B cell (primary cell): ENCODE results near the gene SDK1. TPM values are rescaled to one million over a fixed set of nuclear protein-coding genes. Genes with fewer than 3 reads are reported as not detected.

Experiments
- ATAC-seq: fragments of 200-7000 bp; cut with Tn5 transposase; one replicate; pipeline ENCODE4 v1.10.0; 2021; ENCODE audit warnings: low read depth, mild to moderate bottlenecking, moderate number of reproducible peaks, moderate library complexity
- CTCF ChIA-PET: fragments of 350-600 bp; sonication (Branson Sonifier 250); formaldehyde crosslinking; loops from one replicate; lab custom pipeline; 2021; ENCODE audit warnings: antibody characterized with exemption, inconsistent platforms; lab: Charles Lee
- POLR2A ChIA-PET: fragments of 350-600 bp; sonication (Branson Sonifier 250); formaldehyde crosslinking; loops from one replicate; lab custom pipeline; 2021; ENCODE audit warnings: antibody characterized with exemption; lab: Charles Lee
- DNase-seq: peaks from one replicate; pipeline ENCODE4 v3.0.0; 2013
- H2AFZ ChIP-seq: 2 replicates; pipeline ENCODE4 v1.6.1; 2012; ENCODE audit warnings: mild to moderate bottlenecking, low read depth, low read length; ENCODE audit not compliant: insufficient read depth, poor library complexity, severe bottlenecking
- H3K27ac ChIP-seq, 2 donors: 1 replicate in 1 of 2; 2 replicates in 1 of 2; pipeline ENCODE4 v1.5.1; 2012 to 2013; ENCODE audit warnings: low read length in 2 of 2, mild to moderate bottlenecking in 2 of 2, moderate library complexity in 1 of 2
- H3K27me3 ChIP-seq, 4 experiments: fragments of 200-600 bp in 1 of 4; sonication (generic) in 1 of 4; replicated peaks in 1 of 4; 1 replicate in 2 of 4; 2 replicates in 2 of 4; pipeline versions ENCODE4 v1.6.1 to v1.7.0; 2013 to 2016; ENCODE audit warnings: low read length in 3 of 4, mild to moderate bottlenecking in 2 of 4, mixed read lengths in 1 of 4, moderate library complexity in 1 of 4; ENCODE audit not compliant: insufficient read depth in 4 of 4, control insufficient read depth in 3 of 4; ENCODE audit errors: control extremely low read depth in 1 of 4
- H3K36me3 ChIP-seq, 2 experiments: replicated peaks in 1 of 2; 1 replicate in 1 of 2; 2 replicates in 1 of 2; pipeline versions ENCODE4 v1.6.1 to v1.7.1; 2013; ENCODE audit warnings: low read length in 1 of 2; ENCODE audit not compliant: insufficient read depth in 2 of 2, control insufficient read depth in 1 of 2; ENCODE audit errors: control extremely low read depth in 1 of 2, extremely low read depth in 1 of 2
- H3K4me1 ChIP-seq, 2 donors: fragments of 200-600 bp in 1 of 2; sonication (generic) in 1 of 2; 1 replicate in 1 of 2; 2 replicates in 1 of 2; pipeline versions ENCODE4 v1.5.1 to v1.6.1; 2013 to 2017; ENCODE audit warnings: low read length in 2 of 2; ENCODE audit not compliant: control insufficient read depth in 2 of 2, insufficient read depth in 2 of 2
- H3K4me2 ChIP-seq: replicated peaks from 2 replicates; pipeline ENCODE3; 2012; ENCODE audit warnings: mild to moderate bottlenecking, low read depth, low read length; ENCODE audit not compliant: poor library complexity, severe bottlenecking
- H3K4me3 ChIP-seq, 5 experiments: fragments of 200-600 bp in 1 of 5; sonication (generic) in 1 of 5; 1 replicate in 3 of 5; 2 replicates in 2 of 5; pipeline versions ENCODE4 v1.5.1 to v1.7.0; 2011 to 2016; ENCODE audit warnings: low read length in 4 of 5, mild to moderate bottlenecking in 4 of 5, low read depth in 2 of 5, control low read depth in 1 of 5, moderate library complexity in 1 of 5; ENCODE audit not compliant: insufficient read depth in 1 of 5; ENCODE audit errors: control extremely low read depth in 1 of 5, extremely low read depth in 1 of 5
- H3K79me2 ChIP-seq: fragments of 200-600 bp; sonication (generic); one replicate; pipeline ENCODE4 v1.6.0; 2016; ENCODE audit warnings: low read length; ENCODE audit not compliant: control insufficient read depth, insufficient read depth
- H3K9ac ChIP-seq: fragments of 200-600 bp; sonication (generic); 2 replicates; pipeline ENCODE4 v1.6.1; 2017; ENCODE audit warnings: mild to moderate bottlenecking, low read length, moderate library complexity
- H3K9me3 ChIP-seq, 3 donors: one replicate each; pipeline versions ENCODE4 v1.6.1 to v1.7.1; 2013; ENCODE audit warnings: low read length in 2 of 3; ENCODE audit not compliant: control insufficient read depth in 2 of 3, insufficient read depth in 1 of 3; ENCODE audit errors: control extremely low read depth in 1 of 3
- H4K20me1 ChIP-seq: 2 replicates; pipeline ENCODE4 v1.6.0; 2012; ENCODE audit warnings: mild to moderate bottlenecking, low read length; ENCODE audit not compliant: insufficient read depth, control insufficient read depth, poor library complexity, severe bottlenecking
- H3K27ac Mint-ChIP-seq: one replicate; pipeline ENCODE4 v1.8.0; 2021; ENCODE audit warnings: mixed read lengths
- H3K27me3 Mint-ChIP-seq: one replicate; pipeline ENCODE4 v1.8.0; 2021; ENCODE audit warnings: mixed read lengths
- H3K4me1 Mint-ChIP-seq: one replicate; pipeline ENCODE4 v1.8.0; 2021; ENCODE audit warnings: mixed read lengths
- H3K4me3 Mint-ChIP-seq: one replicate; pipeline ENCODE4 v1.8.0; 2021; ENCODE audit warnings: mixed read lengths
- H3K9me3 Mint-ChIP-seq: one replicate; pipeline ENCODE4 v1.8.0; 2022; ENCODE audit warnings: mixed read lengths; ENCODE audit not compliant: insufficient read depth
- CTCF ChIP-seq: fragments of 200-600 bp; IDR thresholded peaks from one replicate; pipeline ENCODE4 v1.8.0; 2022; ENCODE audit warnings: antibody characterized with exemption, mild to moderate bottlenecking
- EZH2 ChIP-seq: IDR thresholded peaks from 2 replicates; pipeline ENCODE4 v1.6.1; 2012; ENCODE audit warnings: borderline replicate concordance, low read depth, mild to moderate bottlenecking, moderate library complexity, low read length; ENCODE audit not compliant: insufficient read depth, poor library complexity, severe bottlenecking
- WGBS: methylation state at CpG from one replicate; pipeline ENCODE4 v1.1.5; 2013; ENCODE audit warnings: missing lambda C conversion rate; ENCODE audit not compliant: insufficient coverage; 5-methylcytosine and 5-hydroxymethylcytosine counted together
- intact Hi-C: fragments of 100-400 bp; cut with micrococcal nuclease; formaldehyde crosslinking; loops from one replicate; pipeline ENCODE4 v1.10.0; 2022
- polyA plus RNA-seq: library from polyadenylated mRNA; depleted of rRNA; stranded (reverse); fragments of >200 nt; gene quantifications from 2 replicates; pipeline ENCODE4 v1.2.3, GENCODE V29; 2012
- total RNA-seq, 2 donors: library from RNA; stranded (reverse); fragments of 120-200 nt in 1 of 2; gene quantifications; 1 replicate in 1 of 2; 2 replicates in 1 of 2; pipeline versions ENCODE4 v1.2.3 to v1.2.4, GENCODE V29; 2013 to 2022

SDK1 gene
- total and polyA plus RNA-seq, 2 donors (not counting 1 experiment from before 2014, with no cell fraction given), result 0.73 to 2.0 TPM

DNA sequence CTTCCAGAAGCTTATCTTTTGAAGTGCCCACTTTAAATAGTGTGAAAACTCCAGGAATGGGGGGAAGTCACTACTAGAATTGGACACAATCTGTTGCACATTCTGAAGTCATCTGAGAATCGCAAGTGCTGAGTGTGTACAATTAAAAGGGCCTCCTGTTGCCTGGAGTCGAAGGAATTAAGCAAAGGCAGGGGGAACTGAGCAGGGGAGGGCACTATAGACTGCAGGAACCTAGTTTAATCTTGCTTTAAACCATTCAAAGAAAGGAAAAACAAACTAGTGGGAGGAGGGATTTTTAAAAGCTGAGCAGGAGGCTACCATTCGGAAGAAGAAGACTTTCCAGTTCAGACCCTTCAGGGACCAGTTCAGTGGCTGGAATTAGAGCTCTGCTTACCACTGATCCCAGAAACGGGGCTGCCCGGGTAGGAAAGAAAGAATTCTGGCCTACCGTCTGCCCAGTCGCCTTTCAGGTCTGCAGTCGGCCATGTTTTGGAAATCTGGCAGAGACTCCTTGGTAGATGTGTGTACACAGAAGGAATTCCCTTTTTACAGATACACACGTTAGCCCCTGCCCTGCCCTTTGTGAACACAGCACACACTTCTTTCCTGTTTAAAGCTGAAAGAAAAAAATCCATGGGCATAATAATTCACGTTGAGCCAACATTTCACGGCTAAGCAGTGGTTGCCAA is 770.5 kb downstream of the SDK1 start:
- H3K4me2 ChIP-seq, result no peak overlapping the region
- TF ChIP-seq CTCF (no peak), EZH2 (no peak)
- no peaks in the 10 kb centered on the region for H3K9me3 Mint-ChIP-seq
- ChIA-PET POLR2A (no interaction called here), CTCF (no interaction called here)
- ATAC-seq (no peak), DNase-seq (no peak)
- no peaks in the 10 kb centered on the region for H3K27me3 Mint-ChIP-seq
- no peak overlapping the region for H2AFZ ChIP-seq
- H3K9me3 ChIP-seq, result peaks cover 0 to 3% (median 0%) of the 10 kb centered on the region in 3 donors
- H3K4me3 ChIP-seq, result no peak overlapping the region
- no peak overlapping the region for H3K27ac Mint-ChIP-seq
- H3K9ac ChIP-seq, result no peak overlapping the region
- no peak overlapping the region for H3K27ac ChIP-seq
- intact Hi-C loops, result no loop called here
- H3K79me2 ChIP-seq, result no peaks in the 10 kb centered on the region
- H3K4me3 Mint-ChIP-seq, result no peak overlapping the region
- H3K36me3 ChIP-seq, result no peaks in the 10 kb centered on the region
- no peaks in the 10 kb centered on the region for H4K20me1 ChIP-seq
- no peaks in the 10 kb centered on the region for H3K4me1 ChIP-seq
- H3K27me3 ChIP-seq, result no peaks in the 10 kb centered on the region
- 95% methylated on average over 7 of the region's 11 CpGs for WGBS
- H3K4me1 Mint-ChIP-seq, result no peaks in the 10 kb centered on the region

DNA sequence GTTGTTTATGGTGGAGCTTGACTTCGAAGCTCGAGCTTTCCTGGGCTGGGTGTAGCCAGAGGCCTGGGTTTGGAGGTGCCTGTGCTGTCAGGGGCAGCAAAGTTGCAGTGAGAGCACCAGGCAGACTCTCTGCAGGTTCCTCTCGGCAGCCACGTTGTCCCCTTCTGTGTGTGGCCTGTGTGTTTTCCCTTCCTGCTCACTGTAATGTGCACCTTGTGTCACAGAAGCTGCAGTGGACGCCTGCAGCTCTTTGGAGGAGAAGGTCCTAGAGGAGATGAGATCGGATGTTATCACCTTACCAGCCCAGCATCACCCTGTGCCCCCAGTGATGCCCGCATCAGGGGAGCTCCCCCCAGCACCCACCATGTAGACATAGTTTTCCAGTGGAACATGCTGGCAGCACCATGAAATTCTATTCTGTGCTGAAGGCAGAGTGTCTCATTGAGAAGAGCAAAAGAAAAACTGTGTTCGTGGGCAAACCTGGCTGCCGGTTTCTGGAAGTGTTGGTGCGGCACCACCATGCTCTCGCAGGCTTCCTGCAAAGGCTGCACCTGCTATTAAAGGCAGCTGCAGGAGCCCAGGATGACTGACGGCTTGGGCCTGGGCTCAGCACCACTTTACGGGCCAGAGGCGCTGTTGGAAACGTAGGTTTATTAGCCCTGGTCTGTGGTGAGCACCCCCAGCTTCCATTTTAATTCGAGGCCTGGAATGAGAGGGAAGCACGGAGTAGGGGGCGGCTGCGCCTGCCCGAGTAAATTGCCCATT is 771.3 kb downstream of the SDK1 start:
- no peak overlapping the region for H2AFZ ChIP-seq
- H3K9ac ChIP-seq, result no peak overlapping the region
- H3K9me3 Mint-ChIP-seq, result no peaks in the 10 kb centered on the region
- WGBS, result 72% methylated on average over 12 of the region's 20 CpGs
- H4K20me1 ChIP-seq, result no peaks in the 10 kb centered on the region
- no peak overlapping the region for H3K4me3 ChIP-seq
- H3K27ac ChIP-seq, result no peak overlapping the region
- TF ChIP-seq CTCF (no peak), EZH2 (no peak)
- no peaks in the 10 kb centered on the region for H3K27me3 ChIP-seq
- H3K27ac Mint-ChIP-seq, result no peak overlapping the region
- peaks cover 0 to 3% (median 0%) of the 10 kb centered on the region in 3 donors for H3K9me3 ChIP-seq
- CTCF ChIA-PET, result no interaction called here
- no peaks in the 10 kb centered on the region for H3K27me3 Mint-ChIP-seq
- H3K79me2 ChIP-seq, result no peaks in the 10 kb centered on the region
- H3K4me1 Mint-ChIP-seq, result no peaks in the 10 kb centered on the region
- H3K4me3 Mint-ChIP-seq, result no peak overlapping the region
- POLR2A ChIA-PET, result no interaction called here
- DNase-seq (no peak), ATAC-seq (no peak)
- H3K4me2 ChIP-seq, result no peak overlapping the region
- intact Hi-C loops, result no loop called here
- no peaks in the 10 kb centered on the region for H3K4me1 ChIP-seq
- H3K36me3 ChIP-seq, result no peaks in the 10 kb centered on the region
